Stimulated activated CD4-positive, alpha-beta T cell treated with anti-CD3 and anti-CD28 coated beads, Interleukin-1b, Interleukin-23, amount 100 ng/mL, for 48 hours (primary cell): ENCODE measurements around the gene KIFC3.
"Not testable (repeated sequence)": the region's sequence is repeated elsewhere in the genome, so short reads cannot be mapped to it uniquely, and the experiment has no call there.

Source experiments
- DNase-seq: peaks from one replicate; pipeline ENCODE4 v3.0.0-alpha.2; 2020

Gene KIFC3

GRCh38 chr16:57720142-57720575 is 82.1 kb downstream of the KIFC3 start:
- DNase-seq: peak; percentile 39

- no peak for DNase-seq
Measured at GRCh38 chr16:57714047-57714446, 88.2 kb downstream of the KIFC3 start.

- DNase-seq: no peak
Measured at GRCh38 chr16:57713596-57713995, 88.7 kb downstream of the KIFC3 start.

- not testable (repeated sequence) for DNase-seq
Measured at GRCh38 chr16:57712569-57712968, 89.7 kb downstream of the KIFC3 start.

- DNase-seq: no peak
Measured at GRCh38 chr16:57711993-57712392, 90.3 kb downstream of the KIFC3 start.

GRCh38 chr16:57711346-57711745 is 90.9 kb downstream of the KIFC3 start:
- DNase-seq: no peak

GRCh38 chr16:57709663-57710062 is 92.6 kb downstream of the KIFC3 start:
- no peak for DNase-seq
